ENCODE data around the gene SLIT1. TPM values are rescaled to one million over a fixed set of nuclear protein-coding genes. Genes with fewer than 3 reads are reported as not detected.

The SLIT1 gene
- total RNA-seq, 1 donor: not detected

GRCh38 chr10:97067716-97068391 is 117.9 kb downstream of the SLIT1 start:
- peak; percentile 47 for DNase-seq (ENCODE audit: insufficient read length, low spot score, missing footprints)
- H3K4me1 ChIP-seq (ENCODE audit: insufficient read depth, low read length): no peaks in the 10 kb centered on the region
- no peaks in the 10 kb centered on the region for H3K36me3 ChIP-seq (ENCODE audit: insufficient read depth, low read length)
- H3K27me3 ChIP-seq (ENCODE audit: insufficient read depth, low read length): peaks cover 15% of the 10 kb centered on the region
- no peak overlapping the region for H3K4me3 ChIP-seq (ENCODE audit: insufficient read depth, low read length)
- H3K79me2 ChIP-seq (ENCODE audit: insufficient read depth, low read length): no peaks in the 10 kb centered on the region
- H4K20me1 ChIP-seq (ENCODE audit: insufficient read depth, low read length): no peaks in the 10 kb centered on the region
- peaks cover 6% of the 10 kb centered on the region for H3K9me3 ChIP-seq (ENCODE audit: low read depth, low read length)
- H3K27ac ChIP-seq (ENCODE audit: low read depth, low read length): no peak overlapping the region
- H3K4me2 ChIP-seq (ENCODE audit: insufficient read depth, low read length): no peak overlapping the region
- no peak overlapping the region for H2AFZ ChIP-seq (ENCODE audit: low read length)
- no peak for TF ChIP-seq CTCF (IDR thresholded peaks at IDR 0.05; ENCODE audit: extremely low read depth, low read depth, low read length)

GRCh38 chr10:97066877-97067555 is 118.7 kb downstream of the SLIT1 start:
- Histone ChIP-seq H3K4me2 (ENCODE audit: insufficient read depth, low read length) (no peak overlapping the region), H3K4me1 (ENCODE audit: insufficient read depth, low read length) (no peaks in the 10 kb centered on the region), H4K20me1 (ENCODE audit: insufficient read depth, low read length) (no peaks in the 10 kb centered on the region), H3K27me3 (ENCODE audit: insufficient read depth, low read length) (peaks cover 13% of the 10 kb centered on the region), H3K79me2 (ENCODE audit: insufficient read depth, low read length) (no peaks in the 10 kb centered on the region), H3K27ac (ENCODE audit: low read depth, low read length) (no peak overlapping the region), H3K9me3 (ENCODE audit: low read depth, low read length) (peaks cover 6% of the 10 kb centered on the region), H2AFZ (ENCODE audit: low read length) (no peak overlapping the region), H3K36me3 (ENCODE audit: insufficient read depth, low read length) (no peaks in the 10 kb centered on the region), H3K4me3 (ENCODE audit: insufficient read depth, low read length) (no peak overlapping the region)
- peak; percentile 71 for DNase-seq (ENCODE audit: insufficient read length, low spot score, missing footprints)
- no peak for TF ChIP-seq CTCF (IDR thresholded peaks at IDR 0.05; ENCODE audit: extremely low read depth, low read depth, low read length)

GRCh38 chr10:97065686-97066660 is 119.8 kb downstream of the SLIT1 start:
- H3K9me3 ChIP-seq (ENCODE audit: low read depth, low read length): peaks cover 6% of the 10 kb centered on the region
- peaks cover 6% of the 10 kb centered on the region for H3K27me3 ChIP-seq (ENCODE audit: insufficient read depth, low read length)
- H3K4me2 ChIP-seq (ENCODE audit: insufficient read depth, low read length): no peak overlapping the region
- no peaks in the 10 kb centered on the region for H4K20me1 ChIP-seq (ENCODE audit: insufficient read depth, low read length)
- DNase-seq (ENCODE audit: insufficient read length, low spot score, missing footprints): peak; percentile 84
- no peaks in the 10 kb centered on the region for H3K4me1 ChIP-seq (ENCODE audit: insufficient read depth, low read length)
- H3K27ac ChIP-seq (ENCODE audit: low read depth, low read length): no peak overlapping the region
- no peak overlapping the region for H3K4me3 ChIP-seq (ENCODE audit: insufficient read depth, low read length)
- H3K79me2 ChIP-seq (ENCODE audit: insufficient read depth, low read length): no peaks in the 10 kb centered on the region
- no peaks in the 10 kb centered on the region for H3K36me3 ChIP-seq (ENCODE audit: insufficient read depth, low read length)
- TF ChIP-seq CTCF (IDR thresholded peaks at IDR 0.05; ENCODE audit: extremely low read depth, low read depth, low read length): no peak
- no peak overlapping the region for H2AFZ ChIP-seq (ENCODE audit: low read length)

Measured in osteoblast (primary cell).